K562 (cell line): ENCODE measurements around the gene SCAPER. TPM values are rescaled to one million over a fixed set of nuclear protein-coding genes. Genes with fewer than 3 reads are reported as not detected.

Experiments
- CTBP1 ChIP-seq: fragments of 450-650 bp; IDR thresholded peaks from 2 replicates; pipeline ENCODE4 v1.6.1; 2016; ENCODE audit warnings: borderline replicate concordance
- CXXC5 ChIP-seq: fragments of 250-450 bp; sonication (Bioruptor Pico); IDR thresholded peaks from 2 replicates; pipeline ENCODE4 v1.8.0; 2022; ENCODE audit warnings: inconsistent platforms, mild to moderate bottlenecking, moderate library complexity
- DNMT1 ChIP-seq: fragments of 450-650 bp; IDR thresholded peaks from 2 replicates; pipeline ENCODE4 v1.6.1; 2016; ENCODE audit warnings: antibody characterized with exemption, mild to moderate bottlenecking
- EGR1 ChIP-seq: fragments of 450-650 bp; conservative IDR thresholded peaks from 2 replicates; pipeline ENCODE4 v1.6.1; 2017; ENCODE audit warnings: mild to moderate bottlenecking
- FOXM1 ChIP-seq, 2 experiments: fragments of 450-650 bp in 1 of 2; sonication (generic) in 1 of 2; formaldehyde crosslinking in 1 of 2; IDR thresholded peaks; 2 replicates each; pipeline versions ENCODE4 v1.6.1 to v1.9.0; 2017 to 2022; ENCODE audit warnings: low read depth in 2 of 2, mild to moderate bottlenecking in 2 of 2, missing genetic modification reagents in 1 of 2, moderate library complexity in 1 of 2
- HMG20B ChIP-seq: fragments of 250-450 bp; sonication (Bioruptor Pico); IDR thresholded peaks from 2 replicates; pipeline ENCODE4 v1.5.0; 2021; ENCODE audit warnings: mild to moderate bottlenecking
- KLF13 ChIP-seq: fragments of 450-650 bp; IDR thresholded peaks from 2 replicates; pipeline ENCODE4 v1.6.1; 2016; ENCODE audit warnings: missing genetic modification characterization, low read depth, mild to moderate bottlenecking, missing compliant biosample characterization, moderate library complexity, borderline replicate concordance
- MIER1 ChIP-seq: fragments of 450-650 bp; IDR thresholded peaks from 2 replicates; pipeline ENCODE4 v1.6.1; 2016; ENCODE audit warnings: antibody characterized with exemption, mild to moderate bottlenecking, low read depth
- NFE2L1 ChIP-seq: fragments of 450-650 bp; IDR thresholded peaks from 2 replicates; pipeline ENCODE4 v1.6.1; 2016; ENCODE audit warnings: missing genetic modification characterization, low read depth, mild to moderate bottlenecking, missing compliant biosample characterization, moderate library complexity, borderline replicate concordance
- NFXL1 ChIP-seq: fragments of 450-650 bp; formaldehyde crosslinking; IDR thresholded peaks from 2 replicates; pipeline ENCODE4 v1.4.0; 2021; ENCODE audit warnings: mild to moderate bottlenecking
- PML ChIP-seq: IDR thresholded peaks from 2 replicates; pipeline ENCODE4 v1.6.1; 2012; ENCODE audit warnings: low read length, inconsistent platforms
- RBM14 ChIP-seq: fragments of 200-400 bp; formaldehyde crosslinking; IDR thresholded peaks from 2 replicates; pipeline ENCODE4 v1.6.1; 2018; ENCODE audit warnings: low read depth, mild to moderate bottlenecking, low read length, moderate library complexity, borderline replicate concordance; ENCODE audit not compliant: insufficient read depth
- STAG1 ChIP-seq: sonication (generic); formaldehyde crosslinking; IDR thresholded peaks from 2 replicates; pipeline ENCODE4 v1.5.0; 2020; ENCODE audit warnings: missing genetic modification reagents, borderline replicate concordance
- ZNF146 ChIP-seq: IDR thresholded peaks from one replicate; pipeline ENCODE4 v1.6.1; 2018; ENCODE audit warnings: missing compliant biosample characterization; ENCODE audit not compliant: unreplicated experiment
- ZNF318 ChIP-seq, 2 experiments: fragments of 450-650 bp; IDR thresholded peaks; 2 replicates each; pipeline ENCODE4 v1.6.1; 2016; ENCODE audit warnings: mild to moderate bottlenecking in 2 of 2, borderline replicate concordance in 1 of 2, low read depth in 1 of 2, moderate library complexity in 1 of 2
- ZNF507 ChIP-seq: conservative IDR thresholded peaks from 2 replicates; pipeline ENCODE4 v1.6.1; 2017; ENCODE audit warnings: missing genetic modification characterization, missing compliant biosample characterization
- ZNF707 ChIP-seq: fragments of 250-450 bp; sonication (Bioruptor Pico); conservative IDR thresholded peaks from 2 replicates; pipeline ENCODE4 v1.8.0; 2022; ENCODE audit warnings: inconsistent platforms, mild to moderate bottlenecking, moderate library complexity
- ZNF830 ChIP-seq: fragments of 250-450 bp; sonication (Bioruptor Pico); IDR thresholded peaks from 2 replicates; pipeline ENCODE4 v1.5.0; 2021; ENCODE audit warnings: mild to moderate bottlenecking
- polyA plus RNA-seq, 8 experiments: library from polyadenylated mRNA; depleted of rRNA in 4 of 8; stranded (reverse) in 5 of 8; unstranded in 3 of 8; fragments of >200 nt; fragmentation: Nextera tagmentation in 2 of 8; fragmentation: Illumina TruSeq in 1 of 8; extraction: Ambion mirVana in 2 of 8; extraction: Trizol in 1 of 8; gene quantifications; 2 replicates each; pipeline versions ENCODE4 v1.2.1 to v1.2.3, GENCODE V29; 2011 to 2014; ENCODE audit warnings: inconsistent platforms in 1 of 8, missing spikeins in 1 of 8
- total RNA-seq, 7 experiments: library from RNA; depleted of rRNA in 6 of 7; stranded (reverse); fragments of >200 nt in 6 of 7; fragmentation: Illumina TruSeq in 2 of 7; extraction: Trizol in 2 of 7; gene quantifications; 2 replicates each; pipeline versions ENCODE4 v1.2.1 to v1.2.3, GENCODE V29; 2011 to 2021; ENCODE audit warnings: low replicate concordance in 1 of 7

The SCAPER gene
- total and polyA plus RNA-seq, 9 of the 15 experiments (the other 6 are each of a cell fraction or from before 2014, with no cell fraction given), result 1.3 to 5.7 (median 3.2) TPM

GRCh38 chr15:76931397-76932134, 26.4 kb upstream of the SCAPER start, which contains the start of gene RCN2 (continued):
- no peak for TF ChIP-seq NFXL1 (CRISPR knock-in tag)
- no peak for TF ChIP-seq ZNF830 (CRISPR knock-in tag)
- TF ChIP-seq ZNF707 (CRISPR knock-in tag), result no peak
- TF ChIP-seq KLF13 (tag), result no peak
- TF ChIP-seq HMG20B (CRISPR knock-in tag), result no peak
- peak; percentile 75 for TF ChIP-seq PML
- no peak for TF ChIP-seq MIER1
- TF ChIP-seq EGR1, result peak; percentile 57
- TF ChIP-seq ZNF146 (CRISPR knock-in tag), result no peak
- TF ChIP-seq DNMT1, result no peak
- peak; percentile 98 for TF ChIP-seq CTBP1
- TF ChIP-seq CXXC5 (CRISPR knock-in tag), result peak; percentile 94
- no peak for TF ChIP-seq RBM14
- no peak for TF ChIP-seq STAG1
- TF ChIP-seq NFE2L1, result no peak
- no peak for TF ChIP-seq ZNF318 (IDR thresholded peaks at IDR 0.05; ENCODE audit: borderline replicate concordance in 1 of 2, low read depth in 1 of 2)
- no peak for TF ChIP-seq ZNF507 (tag)
- TF ChIP-seq FOXM1 (IDR thresholded peaks at IDR 0.05; ENCODE audit: low read depth), result no peak
- no peak for TF ChIP-seq FOXM1 (CRISPR knock-in tag; IDR thresholded peaks at IDR 0.05; ENCODE audit: low read depth)
